H1 (cell line): ENCODE results near the gene TMEM106A. TPM values are rescaled to one million over a fixed set of nuclear protein-coding genes. Genes with fewer than 3 reads are reported as not detected.
A peak's percentile ranks its signal among the peaks of the same experiment; 100 is the strongest.

Experiments used
- CTCF ChIA-PET: fragments of 300-600 bp; sonication (Branson Sonifier 250); formaldehyde crosslinking; loops from one replicate; lab custom pipeline; 2021; ENCODE audit not compliant: partially characterized antibody; lab: Charles Lee
- POLR2A ChIA-PET: fragments of 300-600 bp; sonication (Branson Sonifier 250); formaldehyde crosslinking; loops from one replicate; lab custom pipeline; 2021; ENCODE audit warnings: inconsistent platforms; ENCODE audit not compliant: partially characterized antibody; lab: Charles Lee
- DNase-seq, 2 experiments: peaks; one replicate each; pipeline versions ENCODE4 v3.0.0 to v3.0.0-alpha.2; 2010 to 2022; ENCODE audit warnings: low spot score in 2 of 2, low read depth in 1 of 2, mixed read lengths in 1 of 2
- FAIRE-seq: peaks from 2 replicates; lab custom pipeline; 2011; peaks lifted over from hg19 to GRCh38; lab: Jason Lieb, UNC
- H2AFZ ChIP-seq: 2 replicates; pipeline ENCODE4 v1.8.1; 2012; ENCODE audit warnings: low read length, inconsistent platforms
- H2AK5ac ChIP-seq: 2 replicates; pipeline ENCODE4 v1.6.1; 2013; ENCODE audit warnings: low read depth, low read length
- H2BK120ac ChIP-seq: replicated peaks from 2 replicates; pipeline ENCODE3; 2013; ENCODE audit warnings: low read depth, low read length, inconsistent platforms
- H2BK12ac ChIP-seq: 2 replicates; pipeline ENCODE4 v1.6.1; 2013; ENCODE audit warnings: low read depth, low read length
- H2BK15ac ChIP-seq: 2 replicates; pipeline ENCODE4 v1.6.1; 2013; ENCODE audit warnings: low read length
- H2BK20ac ChIP-seq: 2 replicates; pipeline ENCODE4 v1.6.1; 2013; ENCODE audit warnings: low read length
- H2BK5ac ChIP-seq: 2 replicates; pipeline ENCODE4 v1.6.1; 2013; ENCODE audit warnings: low read depth, low read length
- H3K14ac ChIP-seq: 2 replicates; pipeline ENCODE4 v1.6.1; 2013; ENCODE audit warnings: inconsistent platforms; ENCODE audit not compliant: insufficient read length
- H3K18ac ChIP-seq: 2 replicates; pipeline ENCODE4 v1.6.1; 2013; ENCODE audit warnings: low read length; ENCODE audit errors: extremely low read depth
- H3K23ac ChIP-seq: 2 replicates; pipeline ENCODE4 v1.6.1; 2013; ENCODE audit warnings: inconsistent platforms; ENCODE audit not compliant: insufficient read length
- H3K23me2 ChIP-seq: 2 replicates; pipeline ENCODE4 v1.6.1; 2013; ENCODE audit warnings: low read depth, low read length
- H3K27ac ChIP-seq: 2 replicates; pipeline ENCODE4 v1.6.1; 2011; ENCODE audit warnings: low read depth, low read length, inconsistent platforms
- H3K27me3 ChIP-seq, 4 experiments: replicated peaks in 1 of 4; 1 replicate in 1 of 4; 2 replicates in 3 of 4; pipeline versions ENCODE4 v1.6.1 to v1.8.1; 2011 to 2013; ENCODE audit warnings: low read length in 3 of 4, mild to moderate bottlenecking in 3 of 4, inconsistent platforms in 2 of 4, mixed read lengths in 2 of 4, moderate library complexity in 1 of 4; ENCODE audit not compliant: control insufficient read depth in 3 of 4, insufficient read depth in 3 of 4; ENCODE audit errors: extremely low read depth in 1 of 4
- H3K36me3 ChIP-seq, 4 experiments: 2 replicates each; pipeline versions ENCODE4 v1.6.1 to v1.8.1; 2011 to 2013; ENCODE audit warnings: mild to moderate bottlenecking in 4 of 4, low read length in 3 of 4, moderate library complexity in 2 of 4, control low read depth in 1 of 4, inconsistent platforms in 1 of 4; ENCODE audit not compliant: insufficient read depth in 4 of 4, control insufficient read depth in 2 of 4
- H3K4ac ChIP-seq: replicated peaks from 2 replicates; pipeline ENCODE3; 2013; ENCODE audit warnings: low read length, low read depth, mixed read lengths, inconsistent platforms; ENCODE audit not compliant: insufficient read length
- H3K4me1 ChIP-seq, 4 experiments: replicated peaks in 1 of 4; 1 replicate in 1 of 4; 2 replicates in 3 of 4; pipeline versions ENCODE4 v1.6.1 to v1.8.1; 2011 to 2013; ENCODE audit warnings: low read length in 3 of 4, inconsistent platforms in 2 of 4, mixed read lengths in 1 of 4; ENCODE audit not compliant: insufficient read depth in 4 of 4, control insufficient read depth in 3 of 4
- H3K4me2 ChIP-seq, 2 experiments: 2 replicates each; pipeline versions ENCODE4 v1.6.1 to v1.8.1; 2011 to 2013; ENCODE audit warnings: low read depth in 2 of 2, low read length in 2 of 2, control low read depth in 1 of 2, inconsistent platforms in 1 of 2, mild to moderate bottlenecking in 1 of 2; ENCODE audit not compliant: insufficient read depth in 1 of 2
- H3K4me3 ChIP-seq, 4 experiments: fragments of 200-600, 300-600 bp in 1 of 4; sonication (generic), shearing (Covaris generic), sonication (Bioruptor Twin) in 1 of 4; 2 replicates each; pipeline versions ENCODE4 v1.5.1 to v1.8.1; 2011 to 2016; ENCODE audit warnings: low read length in 4 of 4, low read depth in 3 of 4, control low read depth in 2 of 4, inconsistent platforms in 2 of 4, mild to moderate bottlenecking in 2 of 4, mixed read lengths in 1 of 4, moderate library complexity in 1 of 4; ENCODE audit not compliant: insufficient read depth in 2 of 4; ENCODE audit errors: extremely low read depth in 1 of 4
- H3K56ac ChIP-seq: replicated peaks from 2 replicates; pipeline ENCODE3; 2013; ENCODE audit warnings: low read depth, mild to moderate bottlenecking, mixed read lengths, low read length, inconsistent platforms; ENCODE audit not compliant: insufficient read length
- H3K79me1 ChIP-seq: 2 replicates; pipeline ENCODE4 v1.6.1; 2013; ENCODE audit warnings: low read depth, low read length, control low read depth
- H3K79me2 ChIP-seq, 2 experiments: 2 replicates each; pipeline versions ENCODE4 v1.6.1 to v1.8.1; 2012 to 2013; ENCODE audit warnings: low read length in 2 of 2, mild to moderate bottlenecking in 2 of 2, inconsistent platforms in 1 of 2; ENCODE audit not compliant: insufficient read depth in 2 of 2, control insufficient read depth in 1 of 2
- H3K9ac ChIP-seq, 4 experiments: replicated peaks in 1 of 4; 1 replicate in 1 of 4; 2 replicates in 3 of 4; pipeline versions ENCODE4 v1.6.1 to v1.8.1; 2011 to 2013; ENCODE audit warnings: low read depth in 3 of 4, low read length in 3 of 4, control low read depth in 2 of 4, mild to moderate bottlenecking in 2 of 4, moderate library complexity in 2 of 4, inconsistent platforms in 1 of 4; ENCODE audit errors: extremely low read depth in 1 of 4
- H3K9me3 ChIP-seq, 2 experiments: 2 replicates each; pipeline versions ENCODE4 v1.6.1 to v1.8.1; 2012 to 2013; ENCODE audit warnings: mild to moderate bottlenecking in 2 of 2, moderate library complexity in 2 of 2, control low read depth in 1 of 2, inconsistent platforms in 1 of 2, low read depth in 1 of 2, low read length in 1 of 2, mixed read lengths in 1 of 2; ENCODE audit not compliant: insufficient read depth in 2 of 2
- H4K20me1 ChIP-seq, 2 experiments: replicated peaks in 1 of 2; 2 replicates each; pipeline versions ENCODE3 to v1.8.1; 2011 to 2013; ENCODE audit warnings: inconsistent platforms in 2 of 2, low read length in 2 of 2, mild to moderate bottlenecking in 1 of 2; ENCODE audit not compliant: insufficient read depth in 2 of 2, control insufficient read depth in 1 of 2
- H4K5ac ChIP-seq: 2 replicates; pipeline ENCODE4 v1.6.1; 2013; ENCODE audit warnings: low read length, low read depth, mixed read lengths, inconsistent platforms; ENCODE audit not compliant: insufficient read length
- H4K8ac ChIP-seq: 2 replicates; pipeline ENCODE4 v1.8.0; 2013; ENCODE audit warnings: mild to moderate bottlenecking, moderate library complexity, low read length, inconsistent platforms; ENCODE audit not compliant: insufficient read depth; ENCODE audit errors: extremely low read depth
- H4K91ac ChIP-seq: replicated peaks from 2 replicates; pipeline ENCODE3; 2013; ENCODE audit warnings: low read length, mixed read lengths, inconsistent platforms; ENCODE audit not compliant: insufficient read length
- BCL11A ChIP-seq, 2 experiments: IDR thresholded peaks; one replicate each; pipeline ENCODE4 v1.6.1; 2011; ENCODE audit warnings: low read depth in 2 of 2, low read length in 2 of 2, mild to moderate bottlenecking in 2 of 2
- CBX5 ChIP-seq: fragments of 300-800, 300-1000 bp; sonication (generic); IDR thresholded peaks from 2 replicates; pipeline ENCODE4 v1.7.1; 2016; ENCODE audit warnings: antibody characterized with exemption, low read length, low read depth
- KDM1A ChIP-seq: fragments of 200-600, 300-600 bp; sonication (generic); IDR thresholded peaks from 2 replicates; pipeline ENCODE4 v1.7.1; 2016; ENCODE audit warnings: mild to moderate bottlenecking, low read length, borderline replicate concordance
- KDM5A ChIP-seq: fragments of 200-600 bp; IDR thresholded peaks from 2 replicates; pipeline ENCODE4 v1.7.1; 2012; ENCODE audit warnings: mild to moderate bottlenecking, low read length, inconsistent platforms, mixed read lengths
- NANOG ChIP-seq: IDR thresholded peaks from 2 replicates; pipeline ENCODE4 v1.6.1; 2011; ENCODE audit warnings: low read length, low read depth, mild to moderate bottlenecking, inconsistent platforms; ENCODE audit not compliant: insufficient read depth, poor library complexity, severe bottlenecking
- RBBP5 ChIP-seq: IDR thresholded peaks from 2 replicates; pipeline ENCODE4 v1.7.1; 2012; ENCODE audit warnings: low read depth, mild to moderate bottlenecking, inconsistent platforms, low read length, moderate library complexity, borderline replicate concordance
- SIRT6 ChIP-seq: IDR thresholded peaks from one replicate; pipeline ENCODE4 v1.7.1; 2012; ENCODE audit warnings: low read length, inconsistent platforms
- TBP ChIP-seq: IDR thresholded peaks from 2 replicates; pipeline ENCODE4 v1.6.1; 2011; ENCODE audit warnings: low read depth, low read length, improper control_type of control experiment
- WGBS, 2 experiments: shearing (Covaris generic) in 1 of 2; methylation state at CpG; one replicate each; pipeline versions ENCODE4 v1.1.6 to v1.1.7; 2013 to 2015; ENCODE audit warnings: low lambda C conversion rate in 2 of 2, mixed read lengths in 2 of 2, inconsistent platforms in 1 of 2, low coverage in 1 of 2, missing lambda C conversion rate in 1 of 2; ENCODE audit not compliant: insufficient replicate concordance in 2 of 2, insufficient coverage in 1 of 2, insufficient read length in 1 of 2; ENCODE audit errors: extremely low coverage in 1 of 2, missing lambda C conversion rate in 1 of 2; 5-methylcytosine and 5-hydroxymethylcytosine counted together
- polyA plus RNA-seq, 7 experiments: library from polyadenylated mRNA; depleted of rRNA in 3 of 7; stranded (reverse) in 5 of 7; unstranded in 2 of 7; fragments of >200 nt in 5 of 7; fragments of 200-250 nt in 2 of 7; gene quantifications; 1 replicate in 5 of 7; 2 replicates in 1 of 7; 4 replicates in 1 of 7; pipeline versions ENCODE4 v1.2.1 to v1.2.3, GENCODE V29; 2011 to 2013; ENCODE audit warnings: missing spikeins in 2 of 7, mixed read lengths in 2 of 7
- total RNA-seq: library from RNA; stranded (reverse); fragmentation: NEBNext Ultra II Directional; extraction: Animal tissue kit (Norgen Biotek cat#: 25700); gene quantifications from 2 replicates; pipeline ENCODE4 v1.2.1, GENCODE V29; 2021
- TF ChIP-seq, protein P1 (sequence below): IDR thresholded peaks from 2 replicates; pipeline ENCODE4 v1.6.1; 2012; ENCODE audit warnings: low read length, inconsistent platforms

TMEM106A gene
- total and polyA plus RNA-seq, 2 of the 8 experiments (the other 6 are each of a cell fraction or from before 2014, with no cell fraction given) = 3.2 to 5.4 TPM

DNA sequence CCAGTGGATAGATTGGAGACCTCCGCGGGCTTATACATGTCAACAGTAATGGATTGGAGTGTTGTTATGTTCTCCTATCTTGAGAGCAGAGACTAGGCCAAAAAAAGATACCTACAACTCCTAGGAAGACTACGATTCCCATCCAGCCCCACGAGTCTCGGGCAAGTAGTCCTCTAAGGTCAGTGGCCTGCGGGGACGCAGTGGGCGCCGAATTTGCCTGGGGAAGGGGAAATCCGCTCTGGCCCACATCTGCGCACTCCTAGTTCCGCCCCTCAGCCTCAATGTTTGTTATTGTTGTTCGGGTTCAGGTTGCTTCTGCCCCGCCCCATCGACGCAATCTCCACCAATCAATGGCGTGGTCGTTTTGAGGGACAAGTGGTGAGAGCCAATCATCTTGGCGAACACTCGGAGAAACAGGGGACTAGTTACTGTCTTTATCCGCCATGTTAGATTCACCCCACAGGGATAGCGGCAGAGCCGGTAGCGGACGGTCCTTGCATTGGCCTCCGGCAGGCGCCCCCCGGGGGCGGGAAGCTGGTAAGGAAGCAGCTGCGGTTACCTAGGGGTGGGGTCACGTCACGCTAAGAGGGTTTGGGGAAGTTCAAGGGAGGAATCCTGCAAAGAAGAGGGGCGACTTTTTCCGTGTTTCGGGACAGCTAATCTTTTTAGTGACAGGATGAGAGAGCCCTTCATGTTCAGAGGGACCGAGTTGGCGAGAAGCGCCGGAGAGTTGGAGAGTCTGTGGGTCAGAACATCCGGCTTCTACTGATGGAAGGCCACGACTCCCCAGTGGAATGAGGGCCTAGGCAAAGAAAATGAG, 40.7 kb upstream of the TMEM106A start, which contains the start of gene NBR1:
TSS of gene NBR1 (plus strand) at position 449 of the 820 bp plus-strand sequence. CDS start 4,586 bp downstream, outside the sequence.
- H2AFZ ChIP-seq = peak within 1 kb of the TSS; percentile 99
- peak within 1 kb of the TSS; percentile 80 for H4K5ac ChIP-seq
- H3K18ac ChIP-seq = peak within 1 kb of the TSS; percentile 89
- H3K79me2 ChIP-seq = peaks cover 0 to 24% of the 10 kb centered on the region in 2 experiments; a peak in 2 of 4 replicates
- ChIA-PET CTCF (interaction anchor here (0.9 to 1.4 kb wide), 7 partner anchors 9 to 173 kb away, joined by 3 to 4 read pairs (median 3); partner anchors contain the start of gene RPL27), POLR2A (interaction anchor here (0.9 to 2.6 kb wide), 7 partner anchors 22 to 172 kb away, joined by 4 to 23 read pairs (median 7); partner anchors contain the start of genes BRCA1, RPL27 and TMEM106A)
- H3K4me2 ChIP-seq = peak within 1 kb of the TSS; percentile 90 to 92
- H2AK5ac ChIP-seq = no peak within 1 kb of the TSS
- no peak within 1 kb of the TSS for H2BK20ac ChIP-seq
- no peaks in the 10 kb centered on the region; the same call in 1 of the 2 replicates for H3K79me1 ChIP-seq
- no peaks in the 10 kb centered on the region for H3K9me3 ChIP-seq
- peak within 1 kb of the TSS; percentile 73 to 90 (median 82) for H3K4me3 ChIP-seq
- peaks cover 13% of the 10 kb centered on the region for H3K23me2 ChIP-seq
- H3K36me3 ChIP-seq = peaks cover 0 to 4% (median 0%) of the 10 kb centered on the region in 4 experiments; a peak in 1 of 8 replicates
- peak; percentile 91 to 98 for DNase-seq
- peak within 1 kb of the TSS; percentile 63 for H3K56ac ChIP-seq
- H3K4ac ChIP-seq = no peak within 1 kb of the TSS
- no peak within 1 kb of the TSS; the same call in 1 of the 2 replicates for H2BK15ac ChIP-seq
- H2BK12ac ChIP-seq = peak within 1 kb of the TSS; percentile 63; the same call in 1 of the 2 replicates
- 3% methylated on average over 41 of the region's 41 CpGs; no CpG with 5 or more reads in 1 of the 2 experiments for WGBS, 2 experiments
- FAIRE-seq = peak; percentile 75
- peak within 1 kb of the TSS; percentile 94 for H4K8ac ChIP-seq
- no peak within 1 kb of the TSS for H3K23ac ChIP-seq
- H3K4me1 ChIP-seq = peaks cover 0 to 6% (median 2%) of the 10 kb centered on the region in 4 experiments; a peak in 4 of 7 replicates
- H3K27me3 ChIP-seq = no peaks in the 10 kb centered on the region
- no peak within 1 kb of the TSS for H2BK120ac ChIP-seq
- no peaks in the 10 kb centered on the region for H4K20me1 ChIP-seq
- peak within 1 kb of the TSS; percentile 67 for H2BK5ac ChIP-seq
- no peak within 1 kb of the TSS for H3K14ac ChIP-seq
- H3K9ac ChIP-seq = peak within 1 kb of the TSS; percentile 83 to 99 (median 84)
- H4K91ac ChIP-seq = no peak within 1 kb of the TSS
- peak within 1 kb of the TSS; percentile 94 for H3K27ac ChIP-seq
- no peak for TF ChIP-seq SIRT6
- TF ChIP-seq CBX5 = no peak
- TF ChIP-seq TBP = peak; percentile 76
- TF ChIP-seq KDM1A = no peak
- TF ChIP-seq KDM5A = 0 out of 2 replicates have a peak, but pooled peaks have one; percentile 44
- TF ChIP-seq, protein P1, sequence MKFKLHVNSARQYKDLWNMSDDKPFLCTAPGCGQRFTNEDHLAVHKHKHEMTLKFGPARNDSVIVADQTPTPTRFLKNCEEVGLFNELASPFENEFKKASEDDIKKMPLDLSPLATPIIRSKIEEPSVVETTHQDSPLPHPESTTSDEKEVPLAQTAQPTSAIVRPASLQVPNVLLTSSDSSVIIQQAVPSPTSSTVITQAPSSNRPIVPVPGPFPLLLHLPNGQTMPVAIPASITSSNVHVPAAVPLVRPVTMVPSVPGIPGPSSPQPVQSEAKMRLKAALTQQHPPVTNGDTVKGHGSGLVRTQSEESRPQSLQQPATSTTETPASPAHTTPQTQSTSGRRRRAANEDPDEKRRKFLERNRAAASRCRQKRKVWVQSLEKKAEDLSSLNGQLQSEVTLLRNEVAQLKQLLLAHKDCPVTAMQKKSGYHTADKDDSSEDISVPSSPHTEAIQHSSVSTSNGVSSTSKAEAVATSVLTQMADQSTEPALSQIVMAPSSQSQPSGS = 0 out of 2 replicates have a peak, but pooled peaks have one; percentile 64
- peak; percentile 54; the same call in 1 of the 2 replicates for TF ChIP-seq RBBP5
- TF ChIP-seq BCL11A (IDR thresholded peaks at IDR 0.05; ENCODE audit: low read depth in 2 of 2, low read length in 2 of 2) = no peak
- peak; percentile 30 for TF ChIP-seq NANOG
